Progenitor cell of endocrine pancreas (in vitro differentiated cells): ENCODE results near the gene OSBPL6. TPM values are rescaled to one million over a fixed set of nuclear protein-coding genes. Genes with fewer than 3 reads are reported as not detected.

ENCODE experiments used
- DNase-seq: peaks from one replicate; pipeline ENCODE4 v3.0.0; 2021; ENCODE audit warnings: low spot score; ENCODE audit not compliant: unreplicated experiment
- H3K27ac Mint-ChIP-seq: 2 replicates; pipeline ENCODE4 v1.8.0; 2021; ENCODE audit warnings: mild to moderate bottlenecking, moderate library complexity, mixed read lengths
- H3K27me3 Mint-ChIP-seq: 2 replicates; pipeline ENCODE4 v1.8.0; 2021; ENCODE audit warnings: mixed read lengths
- H3K36me3 Mint-ChIP-seq: 2 replicates; pipeline ENCODE4 v1.8.0; 2022; ENCODE audit warnings: mixed read lengths; ENCODE audit not compliant: insufficient read depth
- H3K4me1 Mint-ChIP-seq: 2 replicates; pipeline ENCODE4 v1.8.0; 2021; ENCODE audit warnings: low read depth, mixed read lengths
- H3K4me3 Mint-ChIP-seq: 2 replicates; pipeline ENCODE4 v1.8.0; 2021; ENCODE audit warnings: low read depth, mild to moderate bottlenecking, moderate library complexity, mixed read lengths
- H3K9me3 Mint-ChIP-seq: 2 replicates; pipeline ENCODE4 v1.8.0; 2021; ENCODE audit warnings: low read depth, mixed read lengths
- total RNA-seq: library from RNA; stranded (reverse); gene quantifications from 2 replicates; pipeline ENCODE4 v1.2.1, GENCODE V29; 2021
- TF ChIP-seq, protein P1 (sequence below): fragments of 200-600 bp; sonication (generic); IDR thresholded peaks from one replicate; pipeline ENCODE4 v1.5.0; 2021; ENCODE audit warnings: antibody characterized with exemption, mild to moderate bottlenecking; ENCODE audit not compliant: unreplicated experiment

Gene OSBPL6
- total RNA-seq, 1 donor from 2014 or later: 2.4 TPM

DNA sequence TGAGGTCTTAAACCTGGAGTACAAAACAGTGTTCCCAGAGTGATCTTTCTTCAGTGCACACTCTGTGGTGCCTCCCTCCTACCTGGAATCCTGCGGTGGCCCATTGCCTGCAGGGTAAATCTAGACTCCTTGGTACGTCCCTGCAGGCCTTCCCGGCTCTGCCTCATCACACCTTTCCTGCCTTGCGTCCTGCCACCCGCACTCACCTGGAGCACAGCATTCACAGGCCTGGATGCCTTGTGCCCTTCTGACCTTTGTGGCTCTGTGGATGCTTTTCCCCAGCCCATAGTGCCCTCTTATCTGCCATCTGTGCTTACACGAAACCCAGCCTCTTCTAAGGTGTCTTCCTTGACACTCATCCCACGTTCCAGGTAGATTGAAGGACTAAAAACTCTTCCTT is 194.0 kb downstream of the OSBPL6 start:
- no peaks in the 10 kb centered on the region for H3K9me3 Mint-ChIP-seq
- no peaks in the 10 kb centered on the region for H3K27me3 Mint-ChIP-seq
- H3K27ac Mint-ChIP-seq: no peak overlapping the region
- no peaks in the 10 kb centered on the region for H3K4me1 Mint-ChIP-seq
- H3K4me3 Mint-ChIP-seq: no peak overlapping the region
- TF ChIP-seq, protein P1, sequence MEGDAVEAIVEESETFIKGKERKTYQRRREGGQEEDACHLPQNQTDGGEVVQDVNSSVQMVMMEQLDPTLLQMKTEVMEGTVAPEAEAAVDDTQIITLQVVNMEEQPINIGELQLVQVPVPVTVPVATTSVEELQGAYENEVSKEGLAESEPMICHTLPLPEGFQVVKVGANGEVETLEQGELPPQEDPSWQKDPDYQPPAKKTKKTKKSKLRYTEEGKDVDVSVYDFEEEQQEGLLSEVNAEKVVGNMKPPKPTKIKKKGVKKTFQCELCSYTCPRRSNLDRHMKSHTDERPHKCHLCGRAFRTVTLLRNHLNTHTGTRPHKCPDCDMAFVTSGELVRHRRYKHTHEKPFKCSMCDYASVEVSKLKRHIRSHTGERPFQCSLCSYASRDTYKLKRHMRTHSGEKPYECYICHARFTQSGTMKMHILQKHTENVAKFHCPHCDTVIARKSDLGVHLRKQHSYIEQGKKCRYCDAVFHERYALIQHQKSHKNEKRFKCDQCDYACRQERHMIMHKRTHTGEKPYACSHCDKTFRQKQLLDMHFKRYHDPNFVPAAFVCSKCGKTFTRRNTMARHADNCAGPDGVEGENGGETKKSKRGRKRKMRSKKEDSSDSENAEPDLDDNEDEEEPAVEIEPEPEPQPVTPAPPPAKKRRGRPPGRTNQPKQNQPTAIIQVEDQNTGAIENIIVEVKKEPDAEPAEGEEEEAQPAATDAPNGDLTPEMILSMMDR: no peak
- DNase-seq: no peak
- H3K36me3 Mint-ChIP-seq: no peaks in the 10 kb centered on the region

DNA sequence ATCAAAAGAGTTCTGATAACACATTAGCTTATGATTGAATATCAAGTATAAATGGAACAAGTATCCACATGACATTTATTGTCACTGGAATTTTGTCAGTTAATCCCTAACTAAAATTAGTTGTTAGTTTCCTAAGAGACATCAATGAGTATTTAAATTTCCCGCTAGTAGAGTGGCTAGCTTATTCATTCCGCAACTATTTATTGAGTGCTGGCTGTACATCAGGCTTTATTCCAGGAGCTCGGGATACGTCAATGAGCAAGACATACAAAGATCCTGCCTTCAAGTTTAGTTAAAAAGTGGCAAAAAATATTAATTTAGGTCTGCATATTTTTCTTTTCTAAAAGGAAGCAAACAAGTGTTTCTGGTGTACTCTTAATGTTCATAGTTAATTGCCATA is 197.4 kb downstream of the OSBPL6 start:
- Mint-ChIP-seq H3K36me3 (no peaks in the 10 kb centered on the region), H3K27ac (no peak overlapping the region), H3K9me3 (no peaks in the 10 kb centered on the region), H3K4me3 (no peak overlapping the region), H3K27me3 (no peaks in the 10 kb centered on the region), H3K4me1 (no peaks in the 10 kb centered on the region)
- DNase-seq: no peak
- TF ChIP-seq, protein P1: no peak

DNA sequence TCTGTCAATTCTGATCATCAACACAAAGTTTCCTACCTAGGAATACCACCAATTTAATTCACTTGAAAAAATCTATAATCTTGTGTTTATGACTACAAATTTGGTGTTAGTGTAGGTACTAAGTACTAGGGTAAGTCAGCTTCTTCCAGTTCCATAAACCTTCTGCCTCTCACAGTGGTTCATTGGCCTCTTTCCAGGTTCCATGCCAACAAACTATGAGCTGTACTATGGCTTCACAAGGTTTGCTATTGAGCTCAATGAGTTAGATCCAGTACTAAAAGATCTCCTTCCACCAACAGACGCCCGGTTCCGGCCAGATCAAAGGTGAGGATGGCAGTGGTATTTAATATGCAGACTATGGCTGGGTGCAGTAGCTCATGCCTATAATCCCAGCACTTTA is 197.9 kb downstream of the OSBPL6 start:
- no peak overlapping the region for H3K27ac Mint-ChIP-seq

DNA sequence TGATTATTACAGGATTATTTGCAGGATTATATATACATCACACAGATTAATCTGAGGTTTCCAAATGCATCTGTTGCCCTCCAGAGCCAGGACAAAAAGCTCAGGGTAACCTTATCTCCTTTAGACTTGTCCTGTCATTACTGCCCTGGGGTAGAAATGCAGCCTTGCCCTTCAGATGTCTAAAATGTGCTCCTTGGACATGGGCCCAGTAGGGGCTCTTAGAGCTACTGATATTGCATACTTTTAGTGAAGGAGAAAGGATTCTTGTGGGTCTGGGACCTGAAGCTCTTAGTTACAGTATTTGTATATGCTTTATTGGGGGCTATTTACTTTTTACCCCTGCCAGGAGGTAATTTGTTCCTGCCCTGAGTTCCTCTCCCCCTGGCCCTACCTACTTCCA is 200.5 kb downstream of the OSBPL6 start:
- H3K4me1 Mint-ChIP-seq: no peaks in the 10 kb centered on the region
- no peaks in the 10 kb centered on the region for H3K9me3 Mint-ChIP-seq
- H3K27me3 Mint-ChIP-seq: no peaks in the 10 kb centered on the region
- H3K4me3 Mint-ChIP-seq: no peak overlapping the region
- no peak overlapping the region for H3K27ac Mint-ChIP-seq
- DNase-seq: no peak
- TF ChIP-seq, protein P1: no peak
- no peaks in the 10 kb centered on the region for H3K36me3 Mint-ChIP-seq

More for the DNA sequence above, 197.9 kb downstream of the OSBPL6 start:
- DNase-seq: no peak
- Mint-ChIP-seq H3K36me3 (no peaks in the 10 kb centered on the region), H3K4me3 (no peak overlapping the region), H3K9me3 (no peaks in the 10 kb centered on the region), H3K4me1 (no peaks in the 10 kb centered on the region), H3K27me3 (no peaks in the 10 kb centered on the region)
- TF ChIP-seq, protein P1: no peak

DNA sequence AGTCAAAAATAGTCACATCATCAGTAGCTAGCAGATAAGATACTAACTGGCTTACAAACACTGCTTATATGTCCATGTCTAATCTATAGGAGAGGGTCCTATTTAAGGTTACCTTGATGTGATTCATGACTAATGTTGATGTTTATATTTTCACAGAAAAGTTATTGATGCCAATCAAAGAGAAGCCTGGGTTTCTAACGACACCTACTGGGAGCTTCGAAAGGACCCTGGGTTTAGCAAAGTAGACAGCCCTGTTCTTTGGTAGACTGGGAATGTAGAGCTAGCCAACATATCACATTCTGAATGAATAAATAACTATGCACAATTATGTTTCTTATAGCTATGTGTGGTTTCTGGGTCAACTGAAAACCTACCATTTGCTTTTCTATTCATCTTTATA is 201.0 kb downstream of the OSBPL6 start:
- Mint-ChIP-seq H3K27ac (no peak overlapping the region), H3K4me1 (no peaks in the 10 kb centered on the region), H3K27me3 (no peaks in the 10 kb centered on the region), H3K9me3 (no peaks in the 10 kb centered on the region), H3K4me3 (no peak overlapping the region), H3K36me3 (no peaks in the 10 kb centered on the region)
- TF ChIP-seq, protein P1: no peak
- DNase-seq: no peak
